H1 (cell line): ENCODE results near the gene MGAT4D. TPM values are rescaled to one million over a fixed set of nuclear protein-coding genes. Genes with fewer than 3 reads are reported as not detected.

Experiments used
- BRCA1 ChIP-seq: IDR thresholded peaks from 2 replicates; pipeline ENCODE4 v1.6.1; 2012; ENCODE audit warnings: low read depth, low read length, improper control_type of control experiment
- HDAC2 ChIP-seq, 2 experiments: fragments of 300-600 bp in 1 of 2; sonication (generic) in 1 of 2; IDR thresholded peaks; 2 replicates each; pipeline ENCODE4 v1.6.1; 2011 to 2012; ENCODE audit warnings: low read depth in 2 of 2, low read length in 2 of 2, mild to moderate bottlenecking in 2 of 2, moderate library complexity in 2 of 2, borderline replicate concordance in 1 of 2, inconsistent platforms in 1 of 2
- JUND ChIP-seq: IDR thresholded peaks from 2 replicates; pipeline ENCODE4 v1.6.1; 2011; ENCODE audit warnings: mild to moderate bottlenecking, improper control_type of control experiment, low read length
- POU5F1 ChIP-seq: IDR thresholded peaks from 2 replicates; pipeline ENCODE4 v1.6.1; 2011; ENCODE audit warnings: low read depth, mild to moderate bottlenecking, low read length, moderate library complexity
- RAD21 ChIP-seq, 2 experiments: IDR thresholded peaks in 1 of 2; conservative IDR thresholded peaks in 1 of 2; 2 replicates each; pipeline ENCODE4 v1.6.1; 2011; ENCODE audit warnings: low read depth in 2 of 2, low read length in 2 of 2, improper control_type of control experiment in 1 of 2, inconsistent platforms in 1 of 2, mild to moderate bottlenecking in 1 of 2, moderate library complexity in 1 of 2
- TAF7 ChIP-seq: optimal IDR thresholded peaks from 2 replicates; pipeline ENCODE3; 2011; ENCODE audit warnings: low read depth, mild to moderate bottlenecking, inconsistent platforms, low read length, moderate library complexity, borderline replicate concordance
- polyA plus RNA-seq, 7 experiments: library from polyadenylated mRNA; depleted of rRNA in 3 of 7; stranded (reverse) in 5 of 7; unstranded in 2 of 7; fragments of >200 nt in 5 of 7; fragments of 200-250 nt in 2 of 7; gene quantifications; 1 replicate in 5 of 7; 2 replicates in 1 of 7; 4 replicates in 1 of 7; pipeline versions ENCODE4 v1.2.1 to v1.2.3, GENCODE V29; 2011 to 2013; ENCODE audit warnings: missing spikeins in 2 of 7, mixed read lengths in 2 of 7
- total RNA-seq: library from RNA; stranded (reverse); fragmentation: NEBNext Ultra II Directional; extraction: Animal tissue kit (Norgen Biotek cat#: 25700); gene quantifications from 2 replicates; pipeline ENCODE4 v1.2.1, GENCODE V29; 2021
- TF ChIP-seq, protein P1 (sequence below): fragments of 300-600 bp; sonication (generic); IDR thresholded peaks from 2 replicates; pipeline ENCODE4 v1.7.1; 2012; ENCODE audit warnings: low read length, moderate library complexity, mild to moderate bottlenecking, inconsistent platforms; ENCODE audit not compliant: insufficient replicate concordance
- TF ChIP-seq, protein P2 (sequence below), 3 experiments: IDR thresholded peaks; 1 replicate in 2 of 3; 2 replicates in 1 of 3; pipeline versions ENCODE4 v1.5.1 to v1.6.1; 2011; ENCODE audit warnings: low read length in 3 of 3, mild to moderate bottlenecking in 3 of 3, inconsistent platforms in 2 of 3, low read depth in 1 of 3, moderate library complexity in 1 of 3; ENCODE audit not compliant: insufficient read depth in 1 of 3; ENCODE audit errors: control extremely low read depth in 1 of 3

The MGAT4D gene
- total and polyA plus RNA-seq, 2 of the 8 experiments (the other 6 are each of a cell fraction or from before 2014, with no cell fraction given): not detected

DNA sequence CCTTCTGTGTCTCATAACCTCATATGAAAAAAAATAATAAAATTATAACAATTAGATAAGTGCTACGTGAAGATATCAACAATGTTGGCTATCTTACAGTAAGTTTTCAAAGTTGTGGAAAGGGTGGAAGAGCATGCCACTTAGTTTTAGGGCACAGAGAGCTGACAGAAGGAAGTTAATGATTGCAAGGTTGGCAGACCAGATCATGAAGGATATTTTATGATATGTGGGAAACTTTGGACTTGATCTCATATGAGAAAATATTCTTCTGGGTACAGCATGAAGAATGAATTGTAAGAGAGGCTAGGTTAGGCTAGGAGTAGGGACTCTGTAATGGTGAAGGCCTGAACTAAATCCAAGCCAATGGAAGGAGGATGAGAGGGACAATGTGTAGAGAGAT lies 34.5 kb downstream of the MGAT4D start (continued):
- TF ChIP-seq, protein P1, sequence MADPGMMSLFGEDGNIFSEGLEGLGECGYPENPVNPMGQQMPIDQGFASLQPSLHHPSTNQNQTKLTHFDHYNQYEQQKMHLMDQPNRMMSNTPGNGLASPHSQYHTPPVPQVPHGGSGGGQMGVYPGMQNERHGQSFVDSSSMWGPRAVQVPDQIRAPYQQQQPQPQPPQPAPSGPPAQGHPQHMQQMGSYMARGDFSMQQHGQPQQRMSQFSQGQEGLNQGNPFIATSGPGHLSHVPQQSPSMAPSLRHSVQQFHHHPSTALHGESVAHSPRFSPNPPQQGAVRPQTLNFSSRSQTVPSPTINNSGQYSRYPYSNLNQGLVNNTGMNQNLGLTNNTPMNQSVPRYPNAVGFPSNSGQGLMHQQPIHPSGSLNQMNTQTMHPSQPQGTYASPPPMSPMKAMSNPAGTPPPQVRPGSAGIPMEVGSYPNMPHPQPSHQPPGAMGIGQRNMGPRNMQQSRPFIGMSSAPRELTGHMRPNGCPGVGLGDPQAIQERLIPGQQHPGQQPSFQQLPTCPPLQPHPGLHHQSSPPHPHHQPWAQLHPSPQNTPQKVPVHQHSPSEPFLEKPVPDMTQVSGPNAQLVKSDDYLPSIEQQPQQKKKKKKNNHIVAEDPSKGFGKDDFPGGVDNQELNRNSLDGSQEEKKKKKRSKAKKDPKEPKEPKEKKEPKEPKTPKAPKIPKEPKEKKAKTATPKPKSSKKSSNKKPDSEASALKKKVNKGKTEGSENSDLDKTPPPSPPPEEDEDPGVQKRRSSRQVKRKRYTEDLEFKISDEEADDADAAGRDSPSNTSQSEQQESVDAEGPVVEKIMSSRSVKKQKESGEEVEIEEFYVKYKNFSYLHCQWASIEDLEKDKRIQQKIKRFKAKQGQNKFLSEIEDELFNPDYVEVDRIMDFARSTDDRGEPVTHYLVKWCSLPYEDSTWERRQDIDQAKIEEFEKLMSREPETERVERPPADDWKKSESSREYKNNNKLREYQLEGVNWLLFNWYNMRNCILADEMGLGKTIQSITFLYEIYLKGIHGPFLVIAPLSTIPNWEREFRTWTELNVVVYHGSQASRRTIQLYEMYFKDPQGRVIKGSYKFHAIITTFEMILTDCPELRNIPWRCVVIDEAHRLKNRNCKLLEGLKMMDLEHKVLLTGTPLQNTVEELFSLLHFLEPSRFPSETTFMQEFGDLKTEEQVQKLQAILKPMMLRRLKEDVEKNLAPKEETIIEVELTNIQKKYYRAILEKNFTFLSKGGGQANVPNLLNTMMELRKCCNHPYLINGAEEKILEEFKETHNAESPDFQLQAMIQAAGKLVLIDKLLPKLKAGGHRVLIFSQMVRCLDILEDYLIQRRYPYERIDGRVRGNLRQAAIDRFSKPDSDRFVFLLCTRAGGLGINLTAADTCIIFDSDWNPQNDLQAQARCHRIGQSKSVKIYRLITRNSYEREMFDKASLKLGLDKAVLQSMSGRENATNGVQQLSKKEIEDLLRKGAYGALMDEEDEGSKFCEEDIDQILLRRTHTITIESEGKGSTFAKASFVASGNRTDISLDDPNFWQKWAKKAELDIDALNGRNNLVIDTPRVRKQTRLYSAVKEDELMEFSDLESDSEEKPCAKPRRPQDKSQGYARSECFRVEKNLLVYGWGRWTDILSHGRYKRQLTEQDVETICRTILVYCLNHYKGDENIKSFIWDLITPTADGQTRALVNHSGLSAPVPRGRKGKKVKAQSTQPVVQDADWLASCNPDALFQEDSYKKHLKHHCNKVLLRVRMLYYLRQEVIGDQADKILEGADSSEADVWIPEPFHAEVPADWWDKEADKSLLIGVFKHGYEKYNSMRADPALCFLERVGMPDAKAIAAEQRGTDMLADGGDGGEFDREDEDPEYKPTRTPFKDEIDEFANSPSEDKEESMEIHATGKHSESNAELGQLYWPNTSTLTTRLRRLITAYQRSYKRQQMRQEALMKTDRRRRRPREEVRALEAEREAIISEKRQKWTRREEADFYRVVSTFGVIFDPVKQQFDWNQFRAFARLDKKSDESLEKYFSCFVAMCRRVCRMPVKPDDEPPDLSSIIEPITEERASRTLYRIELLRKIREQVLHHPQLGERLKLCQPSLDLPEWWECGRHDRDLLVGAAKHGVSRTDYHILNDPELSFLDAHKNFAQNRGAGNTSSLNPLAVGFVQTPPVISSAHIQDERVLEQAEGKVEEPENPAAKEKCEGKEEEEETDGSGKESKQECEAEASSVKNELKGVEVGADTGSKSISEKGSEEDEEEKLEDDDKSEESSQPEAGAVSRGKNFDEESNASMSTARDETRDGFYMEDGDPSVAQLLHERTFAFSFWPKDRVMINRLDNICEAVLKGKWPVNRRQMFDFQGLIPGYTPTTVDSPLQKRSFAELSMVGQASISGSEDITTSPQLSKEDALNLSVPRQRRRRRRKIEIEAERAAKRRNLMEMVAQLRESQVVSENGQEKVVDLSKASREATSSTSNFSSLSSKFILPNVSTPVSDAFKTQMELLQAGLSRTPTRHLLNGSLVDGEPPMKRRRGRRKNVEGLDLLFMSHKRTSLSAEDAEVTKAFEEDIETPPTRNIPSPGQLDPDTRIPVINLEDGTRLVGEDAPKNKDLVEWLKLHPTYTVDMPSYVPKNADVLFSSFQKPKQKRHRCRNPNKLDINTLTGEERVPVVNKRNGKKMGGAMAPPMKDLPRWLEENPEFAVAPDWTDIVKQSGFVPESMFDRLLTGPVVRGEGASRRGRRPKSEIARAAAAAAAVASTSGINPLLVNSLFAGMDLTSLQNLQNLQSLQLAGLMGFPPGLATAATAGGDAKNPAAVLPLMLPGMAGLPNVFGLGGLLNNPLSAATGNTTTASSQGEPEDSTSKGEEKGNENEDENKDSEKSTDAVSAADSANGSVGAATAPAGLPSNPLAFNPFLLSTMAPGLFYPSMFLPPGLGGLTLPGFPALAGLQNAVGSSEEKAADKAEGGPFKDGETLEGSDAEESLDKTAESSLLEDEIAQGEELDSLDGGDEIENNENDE: no peak
- TF ChIP-seq BRCA1: no peak
- no peak for TF ChIP-seq JUND
- no peak for TF ChIP-seq POU5F1
- no peak for TF ChIP-seq HDAC2 (IDR thresholded peaks at IDR 0.05; ENCODE audit: borderline replicate concordance in 1 of 2, low read depth in 2 of 2, low read length in 2 of 2)
- no peak for TF ChIP-seq RAD21 (IDR thresholded peaks at IDR 0.05 in 1 of 2, conservative IDR thresholded peaks at IDR 0.05 in 1 of 2; ENCODE audit: low read depth in 2 of 2, low read length in 2 of 2)
- TF ChIP-seq, protein P2, sequence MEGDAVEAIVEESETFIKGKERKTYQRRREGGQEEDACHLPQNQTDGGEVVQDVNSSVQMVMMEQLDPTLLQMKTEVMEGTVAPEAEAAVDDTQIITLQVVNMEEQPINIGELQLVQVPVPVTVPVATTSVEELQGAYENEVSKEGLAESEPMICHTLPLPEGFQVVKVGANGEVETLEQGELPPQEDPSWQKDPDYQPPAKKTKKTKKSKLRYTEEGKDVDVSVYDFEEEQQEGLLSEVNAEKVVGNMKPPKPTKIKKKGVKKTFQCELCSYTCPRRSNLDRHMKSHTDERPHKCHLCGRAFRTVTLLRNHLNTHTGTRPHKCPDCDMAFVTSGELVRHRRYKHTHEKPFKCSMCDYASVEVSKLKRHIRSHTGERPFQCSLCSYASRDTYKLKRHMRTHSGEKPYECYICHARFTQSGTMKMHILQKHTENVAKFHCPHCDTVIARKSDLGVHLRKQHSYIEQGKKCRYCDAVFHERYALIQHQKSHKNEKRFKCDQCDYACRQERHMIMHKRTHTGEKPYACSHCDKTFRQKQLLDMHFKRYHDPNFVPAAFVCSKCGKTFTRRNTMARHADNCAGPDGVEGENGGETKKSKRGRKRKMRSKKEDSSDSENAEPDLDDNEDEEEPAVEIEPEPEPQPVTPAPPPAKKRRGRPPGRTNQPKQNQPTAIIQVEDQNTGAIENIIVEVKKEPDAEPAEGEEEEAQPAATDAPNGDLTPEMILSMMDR (IDR thresholded peaks at IDR 0.05; ENCODE audit: control extremely low read depth in 1 of 3, insufficient read depth in 1 of 3, low read depth in 1 of 3, low read length in 3 of 3): no peak
- no peak for TF ChIP-seq TAF7
